KMS-11 (cell line): ENCODE results near the gene CPNE6.

Experiments used
- H2AFZ ChIP-seq: fragments of 200-600 bp; sonication (generic); 2 replicates; pipeline ENCODE4 v1.6.1; 2016; ENCODE audit warnings: antibody characterized with exemption, mixed run types, low read depth
- H3K27ac ChIP-seq: fragments of 200-600 bp; sonication (generic); 2 replicates; pipeline ENCODE4 v1.6.1; 2016; ENCODE audit warnings: mild to moderate bottlenecking, mixed run types
- H3K27me3 ChIP-seq: fragments of 200-600 bp; sonication (generic); 2 replicates; pipeline ENCODE4 v1.6.1; 2017; ENCODE audit warnings: mild to moderate bottlenecking, low read depth, mixed run types, moderate library complexity; ENCODE audit not compliant: insufficient read depth
- H3K36me3 ChIP-seq: fragments of 200-600 bp; sonication (generic); 2 replicates; pipeline ENCODE4 v1.6.1; 2017; ENCODE audit warnings: mild to moderate bottlenecking, mixed run types; ENCODE audit not compliant: insufficient read depth
- H3K4me1 ChIP-seq: fragments of 200-600 bp; sonication (generic); 2 replicates; pipeline ENCODE4 v1.6.1; 2016; ENCODE audit warnings: mild to moderate bottlenecking, low read depth, mixed run types; ENCODE audit not compliant: poor library complexity, severe bottlenecking
- H3K4me2 ChIP-seq: fragments of 200-600 bp; sonication (generic); 2 replicates; pipeline ENCODE4 v1.7.0; 2016; ENCODE audit warnings: mild to moderate bottlenecking, mixed run types
- H3K4me3 ChIP-seq: fragments of 200-600 bp; sonication (generic); IDR thresholded peaks from 2 replicates; pipeline ENCODE4 v1.6.1; 2017; ENCODE audit warnings: low read depth, low read length, mixed read lengths; ENCODE audit not compliant: insufficient read depth
- H3K79me2 ChIP-seq: fragments of 200-600 bp; sonication (generic); 2 replicates; pipeline ENCODE4 v1.6.1; 2016; ENCODE audit warnings: low read depth, mixed run types; ENCODE audit not compliant: insufficient read depth
- H3K9ac ChIP-seq: fragments of 200-600 bp; sonication (generic); 2 replicates; pipeline ENCODE4 v1.6.1; 2016; ENCODE audit warnings: mild to moderate bottlenecking, mixed run types
- H4K20me1 ChIP-seq: fragments of 200-600 bp; sonication (generic); 2 replicates; pipeline ENCODE4 v1.6.1; 2016; ENCODE audit warnings: mild to moderate bottlenecking, mixed run types; ENCODE audit not compliant: insufficient read depth
- TF ChIP-seq, protein P1 (sequence below): fragments of 200-600 bp; sonication (generic); conservative IDR thresholded peaks from 2 replicates; pipeline ENCODE4 v1.6.1; 2017; ENCODE audit warnings: low read depth, mild to moderate bottlenecking, antibody characterized with exemption, low read length, moderate library complexity, mixed read lengths

CPNE6 gene

DNA sequence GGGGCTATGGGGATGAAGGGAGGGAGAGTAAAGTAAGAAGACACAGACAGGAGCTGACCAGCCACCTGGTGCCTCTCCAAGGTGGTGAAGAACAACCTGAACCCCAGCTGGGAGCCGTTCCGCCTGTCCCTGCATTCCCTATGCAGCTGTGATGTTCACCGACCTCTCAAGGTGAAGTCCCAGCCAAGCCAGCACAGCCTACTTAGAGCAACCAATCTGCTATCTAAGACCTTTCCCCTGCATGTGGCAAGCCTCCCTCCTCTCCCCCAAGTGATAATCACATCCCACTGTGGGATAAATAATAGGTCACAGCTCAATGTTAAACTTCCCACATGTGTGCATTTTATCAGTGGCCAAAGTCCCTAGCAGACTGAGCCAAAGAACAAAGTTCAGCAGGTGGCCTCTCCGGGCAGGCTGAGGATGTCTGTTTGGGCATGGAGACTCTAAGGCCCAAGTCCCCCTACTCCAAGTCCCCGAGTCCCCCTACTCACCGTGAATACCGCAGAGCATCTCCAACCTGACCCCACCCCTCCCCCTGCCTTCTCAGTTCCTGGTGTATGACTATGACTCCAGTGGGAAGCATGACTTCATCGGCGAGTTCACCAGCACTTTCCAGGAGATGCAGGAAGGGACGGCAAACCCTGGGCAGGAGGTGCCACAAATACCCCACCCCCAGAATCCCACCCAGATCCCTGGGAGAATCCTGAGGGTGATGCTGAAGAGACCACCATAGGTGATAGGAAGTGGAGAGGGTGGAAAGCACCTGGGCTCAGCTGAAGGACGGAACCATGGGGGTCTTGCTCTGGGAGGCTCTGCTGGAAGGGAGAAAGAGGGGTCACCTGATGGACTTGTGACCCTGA is 3.5 kb downstream of the CPNE6 start:
- H3K4me2 ChIP-seq: no peak overlapping the region
- H3K79me2 ChIP-seq: no peaks in the 10 kb centered on the region
- no peak overlapping the region for H3K4me3 ChIP-seq
- H2AFZ ChIP-seq: no peak overlapping the region
- H3K9ac ChIP-seq: no peak overlapping the region
- no peaks in the 10 kb centered on the region for H3K27me3 ChIP-seq
- TF ChIP-seq, protein P1, sequence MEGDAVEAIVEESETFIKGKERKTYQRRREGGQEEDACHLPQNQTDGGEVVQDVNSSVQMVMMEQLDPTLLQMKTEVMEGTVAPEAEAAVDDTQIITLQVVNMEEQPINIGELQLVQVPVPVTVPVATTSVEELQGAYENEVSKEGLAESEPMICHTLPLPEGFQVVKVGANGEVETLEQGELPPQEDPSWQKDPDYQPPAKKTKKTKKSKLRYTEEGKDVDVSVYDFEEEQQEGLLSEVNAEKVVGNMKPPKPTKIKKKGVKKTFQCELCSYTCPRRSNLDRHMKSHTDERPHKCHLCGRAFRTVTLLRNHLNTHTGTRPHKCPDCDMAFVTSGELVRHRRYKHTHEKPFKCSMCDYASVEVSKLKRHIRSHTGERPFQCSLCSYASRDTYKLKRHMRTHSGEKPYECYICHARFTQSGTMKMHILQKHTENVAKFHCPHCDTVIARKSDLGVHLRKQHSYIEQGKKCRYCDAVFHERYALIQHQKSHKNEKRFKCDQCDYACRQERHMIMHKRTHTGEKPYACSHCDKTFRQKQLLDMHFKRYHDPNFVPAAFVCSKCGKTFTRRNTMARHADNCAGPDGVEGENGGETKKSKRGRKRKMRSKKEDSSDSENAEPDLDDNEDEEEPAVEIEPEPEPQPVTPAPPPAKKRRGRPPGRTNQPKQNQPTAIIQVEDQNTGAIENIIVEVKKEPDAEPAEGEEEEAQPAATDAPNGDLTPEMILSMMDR: no peak
- peaks cover under 1% of the 10 kb centered on the region for H3K4me1 ChIP-seq
- H4K20me1 ChIP-seq: no peaks in the 10 kb centered on the region
- H3K36me3 ChIP-seq: no peaks in the 10 kb centered on the region
- H3K27ac ChIP-seq: no peak overlapping the region

DNA sequence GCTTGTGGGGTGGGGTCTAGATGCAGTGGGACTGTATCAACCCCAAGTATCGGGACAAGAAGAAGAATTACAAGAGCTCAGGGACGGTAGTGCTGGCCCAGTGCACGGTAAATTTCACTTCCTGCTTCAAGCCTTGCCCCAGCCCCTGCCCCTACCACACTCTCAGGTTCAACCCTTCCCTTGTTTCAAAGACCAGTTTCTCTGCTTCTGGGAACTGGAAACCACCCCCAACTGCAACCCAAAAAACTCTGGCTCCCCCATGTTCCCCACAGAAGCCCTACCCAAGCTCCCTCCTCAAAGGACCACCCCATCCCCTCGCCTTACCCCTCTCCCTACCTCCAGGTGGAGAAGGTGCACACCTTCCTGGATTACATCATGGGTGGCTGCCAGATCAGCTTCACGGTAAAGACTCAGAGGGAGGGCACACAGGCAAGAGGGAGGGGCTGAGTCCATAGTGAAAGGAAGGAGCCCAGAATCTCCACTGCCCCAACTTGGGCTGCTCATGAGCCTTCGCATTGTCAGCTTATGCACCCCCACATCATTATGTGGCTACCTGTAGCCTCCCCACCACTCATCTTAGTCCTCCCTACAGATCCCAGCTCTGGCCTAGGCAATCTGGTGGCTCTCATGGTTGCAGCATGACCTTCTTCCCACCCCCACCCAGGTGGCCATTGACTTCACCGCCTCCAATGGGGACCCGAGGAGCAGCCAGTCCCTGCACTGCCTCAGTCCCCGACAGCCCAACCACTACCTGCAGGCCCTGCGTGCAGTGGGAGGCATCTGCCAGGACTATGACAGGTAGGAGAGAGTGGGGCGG is 4.3 kb downstream of the CPNE6 start:
- TF ChIP-seq, protein P1: no peak
- Histone ChIP-seq H3K79me2 (no peaks in the 10 kb centered on the region), H4K20me1 (no peaks in the 10 kb centered on the region), H3K36me3 (no peaks in the 10 kb centered on the region), H3K4me3 (no peak overlapping the region), H3K9ac (no peak overlapping the region), H3K27me3 (no peaks in the 10 kb centered on the region), H2AFZ (no peak overlapping the region), H3K4me1 (peaks cover 9% of the 10 kb centered on the region), H3K4me2 (no peak overlapping the region), H3K27ac (no peak overlapping the region)

DNA sequence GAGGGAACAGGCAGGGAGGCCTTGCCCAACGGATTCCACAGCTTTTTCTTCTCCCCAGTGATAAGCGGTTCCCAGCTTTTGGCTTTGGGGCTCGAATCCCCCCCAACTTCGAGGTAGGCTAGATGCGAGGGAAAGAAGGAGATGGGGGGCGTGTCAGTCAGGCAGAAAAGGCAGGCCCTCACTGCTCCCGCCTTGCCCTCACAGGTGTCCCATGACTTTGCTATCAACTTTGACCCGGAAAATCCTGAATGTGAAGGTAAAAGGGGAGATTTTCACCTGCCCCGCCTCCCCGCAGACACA is 4.9 kb downstream of the CPNE6 start:
- TF ChIP-seq, protein P1: no peak
- Histone ChIP-seq H3K36me3 (no peaks in the 10 kb centered on the region), H3K27me3 (no peaks in the 10 kb centered on the region), H3K4me2 (no peak overlapping the region), H3K4me3 (no peak overlapping the region), H4K20me1 (no peaks in the 10 kb centered on the region), H2AFZ (no peak overlapping the region), H3K79me2 (no peaks in the 10 kb centered on the region), H3K9ac (no peak overlapping the region), H3K4me1 (peaks cover 9% of the 10 kb centered on the region), H3K27ac (no peak overlapping the region)

DNA sequence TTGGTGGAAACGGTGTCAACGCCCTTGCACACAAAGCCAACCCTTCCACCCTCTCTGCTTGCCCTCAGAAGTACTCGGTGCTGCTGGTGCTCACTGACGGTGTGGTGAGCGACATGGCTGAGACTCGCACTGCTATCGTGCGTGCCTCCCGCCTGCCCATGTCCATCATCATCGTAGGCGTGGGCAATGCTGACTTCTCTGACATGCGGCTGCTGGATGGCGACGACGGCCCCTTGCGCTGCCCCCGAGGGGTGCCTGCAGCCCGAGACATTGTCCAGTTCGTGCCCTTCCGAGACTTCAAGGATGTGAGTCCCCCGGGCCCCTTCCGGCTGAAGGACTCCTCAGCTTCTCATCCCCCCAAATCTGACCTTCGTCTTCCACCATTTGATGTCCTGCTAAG is 5.7 kb downstream of the CPNE6 start:
- peaks cover 9% of the 10 kb centered on the region for H3K4me1 ChIP-seq

More for the DNA sequence above, 5.7 kb downstream of the CPNE6 start:
- no peaks in the 10 kb centered on the region for H3K27me3 ChIP-seq
- no peak overlapping the region for H3K9ac ChIP-seq
- no peaks in the 10 kb centered on the region for H3K79me2 ChIP-seq
- no peak overlapping the region for H3K4me3 ChIP-seq
- TF ChIP-seq, protein P1: no peak
- no peak overlapping the region for H2AFZ ChIP-seq
- no peaks in the 10 kb centered on the region for H4K20me1 ChIP-seq
- no peaks in the 10 kb centered on the region for H3K36me3 ChIP-seq
- H3K4me2 ChIP-seq: no peak overlapping the region
- no peak overlapping the region for H3K27ac ChIP-seq
